HG02588 (cell line): Measurements from ENCODE around the gene PKP4.
A peak's percentile ranks its signal among the peaks of the same experiment; 100 is the strongest.

ENCODE experiments used
- ATAC-seq: cut with Tn5 transposase; IDR thresholded peaks from one replicate; pipeline ENCODE4 v1.9.1; 2021; ENCODE audit warnings: mild to moderate bottlenecking, moderate library complexity; ENCODE audit not compliant: unreplicated experiment

Gene PKP4

GRCh38 chr2:158495175-158495574 lies 38.4 kb downstream of the PKP4 start:
- ATAC-seq: no peak

GRCh38 chr2:158496986-158497385 lies 40.2 kb downstream of the PKP4 start:
- no peak for ATAC-seq

GRCh38 chr2:158497486-158497885 lies 40.7 kb downstream of the PKP4 start:
- no peak for ATAC-seq

GRCh38 chr2:158498043-158498748 lies 41.4 kb downstream of the PKP4 start:
- ATAC-seq: no peak

GRCh38 chr2:158498749-158499136 lies 42.0 kb downstream of the PKP4 start:
- no peak for ATAC-seq

- no peak for ATAC-seq
Measured at GRCh38 chr2:158499383-158499782, 42.6 kb downstream of the PKP4 start.

DNA sequence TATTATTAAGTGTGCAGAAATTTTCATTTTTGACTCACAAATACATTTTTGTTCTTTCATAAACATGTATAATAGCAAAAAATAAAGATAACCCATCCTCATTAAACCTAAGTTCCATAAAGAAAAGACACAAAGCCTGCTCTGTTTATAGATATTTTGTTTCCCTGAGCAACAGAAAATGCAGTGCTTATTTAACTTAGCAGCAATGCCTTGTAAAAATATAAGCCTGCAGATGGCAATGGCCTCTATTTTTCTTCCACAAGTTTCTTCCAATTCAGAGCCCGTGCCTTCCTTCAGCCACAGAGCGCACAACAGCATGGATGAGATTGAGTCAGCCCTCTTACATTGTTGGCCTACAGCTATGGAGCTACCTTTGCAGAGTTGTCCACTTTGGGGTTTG lies 43.6 kb downstream of the PKP4 start:
- no peak for ATAC-seq

DNA sequence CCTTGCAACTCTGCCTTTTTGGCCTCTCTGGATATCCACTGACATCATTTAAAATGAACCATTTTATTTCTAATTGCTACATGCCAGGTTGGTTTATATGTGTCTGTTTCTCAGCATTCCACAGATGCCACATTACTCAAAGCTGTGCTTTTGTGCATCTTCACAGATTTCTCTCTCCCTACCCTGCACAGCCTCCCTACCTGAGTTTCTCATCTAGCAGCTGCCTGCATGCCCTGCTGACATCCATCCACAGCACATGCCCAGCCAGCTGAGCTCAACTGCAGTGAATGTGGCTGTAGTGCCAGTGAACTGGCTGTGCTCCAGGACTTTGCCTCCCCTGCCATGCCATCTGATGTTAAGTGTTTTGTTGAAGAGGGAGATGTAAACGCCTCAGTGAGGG lies 44.5 kb downstream of the PKP4 start:
- ATAC-seq: no peak

- no peak for ATAC-seq
Measured at GRCh38 chr2:158502974-158503373, 46.2 kb downstream of the PKP4 start.

- ATAC-seq: no peak
Measured at GRCh38 chr2:158504088-158504487, 47.3 kb downstream of the PKP4 start.

DNA sequence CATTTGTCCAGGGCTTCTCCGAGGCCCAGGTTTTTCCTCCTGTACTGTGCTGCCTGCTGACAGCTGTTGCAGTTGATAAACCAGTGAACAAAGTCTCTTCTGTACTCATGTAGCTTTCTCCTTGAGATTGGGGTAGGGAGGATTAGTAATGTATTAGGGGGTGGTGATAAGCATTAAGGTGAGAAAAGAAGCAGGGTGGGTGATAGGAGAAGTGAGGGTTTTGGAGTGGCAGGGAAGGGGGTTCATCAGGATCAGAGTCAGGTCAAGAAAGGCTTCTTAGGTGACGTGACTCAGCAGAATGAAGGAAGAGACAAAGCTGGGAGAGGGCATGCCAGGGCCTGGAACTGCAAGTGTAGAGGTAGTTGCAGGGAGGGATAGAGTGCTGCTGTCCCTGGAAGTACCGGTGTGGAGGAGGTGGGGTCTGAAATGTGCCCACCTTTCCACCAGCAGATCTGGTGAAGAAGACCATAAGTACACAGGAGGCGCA lies 48.7 kb downstream of the PKP4 start:
- ATAC-seq: no peak

DNA sequence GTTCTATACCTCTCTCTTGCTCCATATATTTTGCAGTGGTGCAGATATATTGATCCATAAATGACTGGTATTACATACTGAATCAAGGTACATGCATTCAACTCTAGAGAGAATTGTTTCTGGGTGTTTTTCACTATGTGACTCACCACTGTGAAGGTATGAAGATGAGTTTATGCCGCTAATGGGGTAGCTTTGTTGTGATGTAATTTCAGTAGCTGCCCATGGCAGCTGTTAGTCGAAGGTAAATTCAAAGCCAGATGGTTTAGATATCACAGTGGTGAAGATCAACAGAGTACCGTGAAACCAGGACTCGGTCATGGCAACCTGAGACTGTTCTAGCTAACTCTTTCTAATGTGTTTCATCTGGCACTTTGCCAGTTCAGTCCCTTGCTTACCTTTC lies 50.4 kb downstream of the PKP4 start:
- ATAC-seq: peak; percentile 72

DNA sequence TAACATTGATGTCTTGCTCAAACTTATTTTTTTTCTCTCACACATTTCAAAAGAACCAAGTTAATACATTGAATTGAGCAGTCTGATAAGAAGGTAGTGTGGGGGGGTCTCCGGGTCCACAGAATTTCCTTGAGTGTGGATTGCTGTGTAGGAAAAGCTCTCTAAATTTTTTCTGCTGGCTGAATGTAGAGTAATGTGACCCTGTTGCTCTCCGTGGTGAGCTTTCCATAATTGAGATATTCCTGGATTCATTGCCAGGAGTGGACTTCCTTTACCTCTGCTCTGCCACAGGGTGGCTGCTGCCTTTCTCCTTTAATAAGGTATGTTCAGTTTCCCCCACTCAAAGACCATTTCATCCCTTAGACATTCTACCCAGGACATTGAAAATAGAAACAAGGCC lies 50.9 kb downstream of the PKP4 start:
- no peak for ATAC-seq

DNA sequence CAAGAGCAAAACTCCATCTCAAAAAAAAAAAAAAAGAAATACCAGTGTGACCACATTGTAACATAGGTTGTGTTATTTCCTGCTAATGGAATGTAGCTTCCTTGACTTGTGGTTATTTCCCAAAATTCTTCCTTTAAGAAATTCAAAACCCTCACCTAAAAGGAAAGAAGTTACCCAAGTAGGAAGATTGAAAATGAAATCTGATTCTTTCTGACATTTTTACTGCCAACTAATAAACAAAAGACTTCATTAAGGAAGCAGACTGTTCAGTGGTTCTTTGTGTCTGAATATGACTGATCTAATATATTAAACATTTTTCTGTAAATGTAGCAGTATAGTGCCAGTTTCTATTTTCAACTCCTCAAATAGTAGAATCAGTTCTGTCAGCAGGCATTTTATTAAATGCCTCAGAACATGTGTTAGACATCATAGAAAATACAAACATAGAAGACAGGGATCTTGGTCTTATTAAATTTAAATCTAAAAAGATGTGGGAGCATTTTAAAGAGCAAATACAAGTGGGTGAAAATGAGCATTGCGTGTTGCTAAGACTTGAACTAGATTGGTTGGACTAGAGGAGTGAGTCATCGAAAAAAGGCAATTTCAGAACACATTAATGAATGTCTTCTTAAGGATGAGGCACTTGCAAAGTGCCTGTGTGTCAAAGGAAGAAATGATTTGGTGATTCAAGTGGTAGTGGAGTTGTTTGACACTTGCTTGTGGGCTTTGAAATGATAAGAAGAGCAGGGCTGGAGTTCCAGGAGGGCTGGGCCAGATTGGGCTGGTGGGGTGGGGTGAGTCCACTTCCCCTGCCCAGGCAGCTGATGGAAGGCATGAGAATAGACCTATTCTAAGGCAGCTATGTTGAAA lies 53.4 kb downstream of the PKP4 start:
- ATAC-seq: no peak

- ATAC-seq: no peak
Measured at GRCh38 chr2:158510887-158511286, 54.1 kb downstream of the PKP4 start.

- no peak for ATAC-seq
Measured at GRCh38 chr2:158511706-158512105, 55.0 kb downstream of the PKP4 start.

- ATAC-seq: no peak
Measured at GRCh38 chr2:158512323-158512722, 55.6 kb downstream of the PKP4 start.

DNA sequence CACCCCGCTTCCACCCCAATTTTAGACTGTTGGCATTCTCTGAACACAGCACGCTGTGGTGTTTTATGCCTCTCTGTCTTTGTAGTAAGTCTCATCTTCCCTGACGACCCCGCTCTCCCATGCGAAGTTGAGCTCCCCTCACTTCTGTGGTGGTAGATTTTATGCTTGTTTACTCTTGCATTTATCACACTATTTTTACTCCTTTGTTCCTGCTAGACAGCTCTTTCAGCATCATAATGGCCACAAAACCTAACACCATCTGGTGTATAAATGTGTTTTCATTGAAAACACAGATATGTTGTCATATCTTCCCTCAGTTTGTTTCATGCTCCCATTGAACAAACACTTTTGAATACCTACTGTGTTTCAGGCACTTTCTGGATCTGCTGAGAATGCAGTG lies 57.1 kb downstream of the PKP4 start:
- no peak for ATAC-seq

- no peak for ATAC-seq
Measured at GRCh38 chr2:158518084-158518483, 61.3 kb downstream of the PKP4 start.

GRCh38 chr2:158519481-158519880 lies 62.7 kb downstream of the PKP4 start:
- ATAC-seq: no peak

- no peak for ATAC-seq
Measured at GRCh38 chr2:158529379-158530259, 72.9 kb downstream of the PKP4 start.
